HL-60/S4 treated with phorbol 12-myristate 13-acetate at 8.2 ng/mL for 4 days and 3 days (cell line): ENCODE results near the gene PGBD5.

Experiments used
- in situ Hi-C: fragments of 300-500 bp; cut with MboI; formaldehyde crosslinking; loops from 2 replicates; pipeline ENCODE4 v1.15.0; 2022; ENCODE audit warnings: low sequenced_read_pairs

Gene PGBD5

GRCh38 chr1:230270185-230270558 lies 156.0 kb downstream of the PGBD5 start:
- in situ Hi-C loops: no loop called here

GRCh38 chr1:230268371-230269170 lies 157.6 kb downstream of the PGBD5 start:
- in situ Hi-C loops: no loop called here

- in situ Hi-C loops: no loop called here
Observed at GRCh38 chr1:230267338-230268065, 158.6 kb downstream of the PGBD5 start.

DNA sequence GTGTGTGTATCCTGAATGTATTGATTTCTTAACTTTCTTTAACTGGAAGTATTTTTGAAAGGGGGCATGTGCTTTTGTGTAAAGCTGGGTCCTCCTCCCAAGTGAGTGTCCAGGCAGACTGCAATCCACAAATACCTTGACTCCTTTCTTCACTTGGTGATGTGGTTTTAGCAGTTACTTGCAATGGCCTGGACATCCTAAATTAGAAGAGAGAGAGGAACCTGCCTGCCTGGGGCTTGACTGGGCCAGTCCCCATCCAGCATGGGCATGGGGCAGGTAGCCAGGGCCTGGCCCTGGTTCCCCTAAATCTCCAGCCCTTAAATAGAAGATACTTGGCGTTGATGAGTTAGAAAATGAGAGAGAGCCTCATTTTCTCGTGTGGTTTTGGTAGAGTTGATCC lies 159.7 kb downstream of the PGBD5 start:
- in situ Hi-C loops: no loop called here

DNA sequence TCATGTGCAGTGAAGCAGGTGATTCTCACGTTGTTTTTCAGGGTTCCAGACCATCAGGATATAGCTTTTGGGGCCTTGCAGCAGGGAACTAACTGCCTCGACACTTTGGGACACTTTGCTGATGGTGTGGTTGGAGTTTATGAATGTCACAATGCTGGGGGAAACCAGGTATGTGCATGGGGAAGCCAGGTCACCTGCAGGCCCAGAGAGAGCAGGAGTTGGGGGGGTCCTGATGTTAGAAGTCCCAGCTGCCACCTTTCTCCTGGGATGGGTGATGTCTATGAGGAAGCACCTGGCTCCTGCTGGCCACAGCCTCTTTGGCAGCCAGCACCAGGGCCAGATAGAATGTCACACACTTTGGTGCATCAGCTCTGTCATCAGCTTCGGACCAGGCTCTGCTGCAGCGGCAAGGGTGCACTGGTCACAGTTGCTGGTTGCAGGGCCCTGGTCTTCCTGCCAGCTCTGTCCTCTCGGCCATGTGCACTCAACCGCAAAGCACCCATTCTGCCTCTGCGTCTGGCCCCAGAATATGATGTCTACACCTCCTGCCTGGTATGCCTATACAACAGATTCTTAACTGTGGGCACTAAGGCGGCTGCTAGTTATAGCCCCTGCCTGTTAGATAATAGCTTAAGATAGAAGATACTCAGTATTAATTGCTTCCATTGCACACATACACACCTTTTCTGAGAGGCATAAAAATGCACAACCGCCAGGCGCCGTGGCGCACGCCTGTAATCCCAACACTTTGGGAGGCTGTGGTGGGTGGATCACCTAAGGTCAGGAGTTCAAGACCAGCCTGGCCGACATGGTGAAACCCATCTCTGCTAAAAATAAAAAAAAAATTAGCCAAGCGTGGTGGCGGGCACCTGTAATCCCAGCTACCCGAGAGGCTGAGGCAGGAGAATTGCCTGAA lies 160.7 kb downstream of the PGBD5 start:
- in situ Hi-C loops: no loop called here
